ENCODE results near the gene SGSH.
A peak's percentile ranks its signal among the peaks of the same experiment; 100 is the strongest.

The SGSH gene

GRCh38 chr17:80264205-80265075 is 44.3 kb upstream of the SGSH start:
- peaks cover 3% of the 10 kb centered on the region for H3K27me3 ChIP-seq
- peaks cover 43 to 48% of the 10 kb centered on the region in 2 experiments for H3K4me1 ChIP-seq (ENCODE audit: control insufficient read depth in 1 of 2, insufficient read depth in 1 of 2, low read depth in 1 of 2, low read length in 1 of 2)
- H3K4me3 ChIP-seq (ENCODE audit: low read depth in 1 of 2, low read length in 1 of 2): peak overlapping the region; percentile 94 to 97
- TF ChIP-seq CTCF (IDR thresholded peaks at IDR 0.05): no peak
- peak overlapping the region; percentile 98 for H3K27ac ChIP-seq
- H3K9me3 ChIP-seq: no peaks in the 10 kb centered on the region
- peaks cover 37% of the 10 kb centered on the region for H3K36me3 ChIP-seq

GRCh38 chr17:80263253-80264204 is 43.4 kb upstream of the SGSH start:
- H3K4me3 ChIP-seq (ENCODE audit: low read depth in 1 of 2, low read length in 1 of 2): peak overlapping the region; percentile 94 to 97

GRCh38 chr17:80262775-80263244 is 42.7 kb upstream of the SGSH start:
- no peak for TF ChIP-seq CTCF (IDR thresholded peaks at IDR 0.05)
- Histone ChIP-seq H3K9me3 (no peaks in the 10 kb centered on the region), H3K27me3 (peaks cover 5% of the 10 kb centered on the region), H3K36me3 (peaks cover 25% of the 10 kb centered on the region), H3K4me1 (ENCODE audit: control insufficient read depth in 1 of 2, insufficient read depth in 1 of 2, low read depth in 1 of 2, low read length in 1 of 2) (peaks cover 45 to 49% of the 10 kb centered on the region in 2 experiments), H3K27ac (peak overlapping the region; percentile 98), H3K4me3 (ENCODE audit: low read depth in 1 of 2, low read length in 1 of 2) (peak overlapping the region; percentile 94 to 97)

More at GRCh38 chr17:80263253-80264204, 43.4 kb upstream of the SGSH start:
- Histone ChIP-seq H3K4me1 (ENCODE audit: control insufficient read depth in 1 of 2, insufficient read depth in 1 of 2, low read depth in 1 of 2, low read length in 1 of 2) (peaks cover 45 to 49% of the 10 kb centered on the region in 2 experiments), H3K27me3 (peaks cover 5% of the 10 kb centered on the region), H3K36me3 (peaks cover 28% of the 10 kb centered on the region), H3K27ac (peak overlapping the region; percentile 98), H3K9me3 (no peaks in the 10 kb centered on the region)
- TF ChIP-seq CTCF (IDR thresholded peaks at IDR 0.05): peak; percentile 43

GRCh38 chr17:80262291-80262690 is 42.2 kb upstream of the SGSH start:
- no peaks in the 10 kb centered on the region for H3K9me3 ChIP-seq
- peaks cover 5% of the 10 kb centered on the region for H3K27me3 ChIP-seq
- peak overlapping the region; percentile 98 for H3K27ac ChIP-seq
- peaks cover 25% of the 10 kb centered on the region for H3K36me3 ChIP-seq
- peak overlapping the region; percentile 94 to 97 for H3K4me3 ChIP-seq (ENCODE audit: low read depth in 1 of 2, low read length in 1 of 2)
- no peak for TF ChIP-seq CTCF (IDR thresholded peaks at IDR 0.05)
- peaks cover 45 to 49% of the 10 kb centered on the region in 2 experiments for H3K4me1 ChIP-seq (ENCODE audit: control insufficient read depth in 1 of 2, insufficient read depth in 1 of 2, low read depth in 1 of 2, low read length in 1 of 2)

- peaks cover 45 to 49% of the 10 kb centered on the region in 2 experiments for H3K4me1 ChIP-seq (ENCODE audit: control insufficient read depth in 1 of 2, insufficient read depth in 1 of 2, low read depth in 1 of 2, low read length in 1 of 2)
- peaks cover 5% of the 10 kb centered on the region for H3K27me3 ChIP-seq
- H3K36me3 ChIP-seq: peaks cover 24% of the 10 kb centered on the region
- H3K4me3 ChIP-seq (ENCODE audit: low read depth in 1 of 2, low read length in 1 of 2): peak overlapping the region; percentile 94 to 97
- no peaks in the 10 kb centered on the region for H3K9me3 ChIP-seq
- TF ChIP-seq CTCF (IDR thresholded peaks at IDR 0.05): no peak
- peak overlapping the region; percentile 98 for H3K27ac ChIP-seq
Measured at GRCh38 chr17:80261895-80262279, 41.8 kb upstream of the SGSH start.
